ENCODE data around the gene CCDC80.

Gene CCDC80

GRCh38 chr3:112627419-112627818, 13.5 kb downstream of the CCDC80 start:
- Histone ChIP-seq H3K36me3 (ENCODE audit: control insufficient read depth, insufficient read depth, low read length) (no peaks in the 10 kb centered on the region), H3K4me1 (ENCODE audit: control insufficient read depth, insufficient read depth, low read length) (peaks cover 26% of the 10 kb centered on the region), H3K4me3 (ENCODE audit: low read depth, low read length) (no peak overlapping the region), H3K9me3 (ENCODE audit: control insufficient read depth, insufficient read depth, low read length) (no peaks in the 10 kb centered on the region), H3K27me3 (ENCODE audit: control insufficient read depth, insufficient read depth, low read length) (no peaks in the 10 kb centered on the region), H3K9ac (ENCODE audit: low read depth, low read length) (no peak overlapping the region)

GRCh38 chr3:112623717-112624116, 17.2 kb downstream of the CCDC80 start:
- Histone ChIP-seq H3K9me3 (ENCODE audit: control insufficient read depth, insufficient read depth, low read length) (no peaks in the 10 kb centered on the region), H3K9ac (ENCODE audit: low read depth, low read length) (no peak overlapping the region), H3K4me1 (ENCODE audit: control insufficient read depth, insufficient read depth, low read length) (peaks cover 11% of the 10 kb centered on the region), H3K36me3 (ENCODE audit: control insufficient read depth, insufficient read depth, low read length) (no peaks in the 10 kb centered on the region), H3K27me3 (ENCODE audit: control insufficient read depth, insufficient read depth, low read length) (no peaks in the 10 kb centered on the region), H3K4me3 (ENCODE audit: low read depth, low read length) (no peak overlapping the region)

GRCh38 chr3:112623213-112623612, 17.7 kb downstream of the CCDC80 start:
- H3K4me1 ChIP-seq (ENCODE audit: control insufficient read depth, insufficient read depth, low read length): peaks cover 11% of the 10 kb centered on the region
- no peaks in the 10 kb centered on the region for H3K36me3 ChIP-seq (ENCODE audit: control insufficient read depth, insufficient read depth, low read length)
- H3K4me3 ChIP-seq (ENCODE audit: low read depth, low read length): no peak overlapping the region
- H3K9me3 ChIP-seq (ENCODE audit: control insufficient read depth, insufficient read depth, low read length): no peaks in the 10 kb centered on the region
- no peaks in the 10 kb centered on the region for H3K27me3 ChIP-seq (ENCODE audit: control insufficient read depth, insufficient read depth, low read length)
- no peak overlapping the region for H3K9ac ChIP-seq (ENCODE audit: low read depth, low read length)

DNA sequence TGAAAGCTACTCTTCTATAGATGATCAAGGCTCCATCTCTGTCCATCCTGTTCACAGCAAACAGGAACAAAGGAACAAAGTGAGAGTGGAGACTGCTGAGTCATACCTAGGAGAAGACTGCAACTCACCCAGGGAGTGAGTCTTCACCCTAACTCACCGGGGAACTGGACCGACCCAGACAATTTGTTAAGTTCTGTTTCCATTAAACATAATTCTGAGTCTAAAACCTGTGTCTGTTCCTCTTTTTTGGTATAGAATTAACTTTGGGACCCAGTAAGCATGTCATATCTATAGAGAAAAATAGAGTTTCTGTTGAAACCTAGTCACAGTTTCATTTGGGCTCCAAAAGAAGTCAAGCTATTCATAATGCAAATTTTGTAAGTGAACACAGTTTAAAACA, 21.6 kb downstream of the CCDC80 start:
- Histone ChIP-seq H3K9ac (ENCODE audit: low read depth, low read length) (no peak overlapping the region), H3K36me3 (ENCODE audit: control insufficient read depth, insufficient read depth, low read length) (no peaks in the 10 kb centered on the region), H3K4me3 (ENCODE audit: low read depth, low read length) (no peak overlapping the region), H3K27me3 (ENCODE audit: control insufficient read depth, insufficient read depth, low read length) (no peaks in the 10 kb centered on the region), H3K9me3 (ENCODE audit: control insufficient read depth, insufficient read depth, low read length) (no peaks in the 10 kb centered on the region), H3K4me1 (ENCODE audit: control insufficient read depth, insufficient read depth, low read length) (peaks cover 26% of the 10 kb centered on the region)

- no peaks in the 10 kb centered on the region for H3K9me3 ChIP-seq (ENCODE audit: control insufficient read depth, insufficient read depth, low read length)
These were observed 23.7 kb downstream of the CCDC80 start for GRCh38 chr3:112617285-112617684.

DNA sequence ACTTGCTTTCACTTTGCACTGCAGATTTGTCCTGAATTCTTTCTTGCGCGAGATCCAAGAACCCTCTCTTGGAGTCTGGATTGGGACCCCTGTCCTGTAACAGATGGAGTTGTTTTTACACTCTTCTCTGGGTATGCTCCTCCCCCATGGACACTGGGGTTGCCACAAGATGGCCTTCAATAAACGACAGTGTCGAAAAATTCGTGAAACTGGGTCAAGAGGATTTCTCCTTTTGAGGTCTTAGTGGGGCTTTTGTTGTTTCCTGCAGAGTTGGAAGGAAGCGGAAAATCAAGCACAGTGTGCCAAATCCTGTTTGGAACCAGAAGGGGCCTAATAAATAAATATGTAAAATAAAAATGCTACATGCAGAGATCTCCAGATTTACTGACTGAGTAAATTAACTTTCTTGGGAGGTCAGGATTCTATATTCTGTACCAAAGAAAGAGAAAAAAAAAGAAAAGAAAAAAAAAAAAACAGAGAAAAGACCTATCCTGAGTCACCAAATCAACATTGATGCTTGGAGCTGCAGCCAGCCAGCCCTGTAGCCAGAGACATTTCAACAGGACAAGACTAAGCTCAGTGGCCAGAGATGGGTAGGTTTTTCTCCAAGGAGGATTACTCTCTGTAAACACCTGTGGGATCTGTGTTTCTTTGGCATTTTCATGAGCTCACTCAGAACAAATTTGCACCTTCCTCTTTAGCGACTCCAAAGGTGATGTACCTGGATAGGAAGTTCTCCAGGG, 24.8 kb downstream of the CCDC80 start:
- Histone ChIP-seq H3K9ac (ENCODE audit: low read depth, low read length) (no peak overlapping the region), H3K4me3 (ENCODE audit: low read depth, low read length) (no peak overlapping the region), H3K9me3 (ENCODE audit: control insufficient read depth, insufficient read depth, low read length) (no peaks in the 10 kb centered on the region), H3K4me1 (ENCODE audit: control insufficient read depth, insufficient read depth, low read length) (peaks cover 17% of the 10 kb centered on the region), H3K36me3 (ENCODE audit: control insufficient read depth, insufficient read depth, low read length) (no peaks in the 10 kb centered on the region), H3K27me3 (ENCODE audit: control insufficient read depth, insufficient read depth, low read length) (no peaks in the 10 kb centered on the region)

More at GRCh38 chr3:112617285-112617684, 23.7 kb downstream of the CCDC80 start:
- Histone ChIP-seq H3K4me3 (ENCODE audit: low read depth, low read length) (no peak overlapping the region), H3K9ac (ENCODE audit: low read depth, low read length) (no peak overlapping the region), H3K27me3 (ENCODE audit: control insufficient read depth, insufficient read depth, low read length) (no peaks in the 10 kb centered on the region), H3K4me1 (ENCODE audit: control insufficient read depth, insufficient read depth, low read length) (peaks cover 15% of the 10 kb centered on the region), H3K36me3 (ENCODE audit: control insufficient read depth, insufficient read depth, low read length) (no peaks in the 10 kb centered on the region)

GRCh38 chr3:112611752-112612515, 29.0 kb downstream of the CCDC80 start:
- H3K4me3 ChIP-seq (ENCODE audit: low read depth, low read length): no peak overlapping the region
- H3K27me3 ChIP-seq (ENCODE audit: control insufficient read depth, insufficient read depth, low read length): no peaks in the 10 kb centered on the region
- no peaks in the 10 kb centered on the region for H3K36me3 ChIP-seq (ENCODE audit: control insufficient read depth, insufficient read depth, low read length)
- peaks cover 17% of the 10 kb centered on the region for H3K4me1 ChIP-seq (ENCODE audit: control insufficient read depth, insufficient read depth, low read length)
- peak overlapping the region; percentile 24 for H3K9ac ChIP-seq (ENCODE audit: low read depth, low read length)
- no peaks in the 10 kb centered on the region for H3K9me3 ChIP-seq (ENCODE audit: control insufficient read depth, insufficient read depth, low read length)

GRCh38 chr3:112610121-112610520, 30.8 kb downstream of the CCDC80 start:
- Histone ChIP-seq H3K4me1 (ENCODE audit: control insufficient read depth, insufficient read depth, low read length) (peaks cover 3% of the 10 kb centered on the region), H3K4me3 (ENCODE audit: low read depth, low read length) (no peak overlapping the region), H3K27me3 (ENCODE audit: control insufficient read depth, insufficient read depth, low read length) (no peaks in the 10 kb centered on the region), H3K9me3 (ENCODE audit: control insufficient read depth, insufficient read depth, low read length) (no peaks in the 10 kb centered on the region), H3K36me3 (ENCODE audit: control insufficient read depth, insufficient read depth, low read length) (no peaks in the 10 kb centered on the region), H3K9ac (ENCODE audit: low read depth, low read length) (no peak overlapping the region)

- H3K9ac ChIP-seq (ENCODE audit: low read depth, low read length): no peak overlapping the region
- peaks cover 3% of the 10 kb centered on the region for H3K4me1 ChIP-seq (ENCODE audit: control insufficient read depth, insufficient read depth, low read length)
- H3K9me3 ChIP-seq (ENCODE audit: control insufficient read depth, insufficient read depth, low read length): no peaks in the 10 kb centered on the region
- no peaks in the 10 kb centered on the region for H3K27me3 ChIP-seq (ENCODE audit: control insufficient read depth, insufficient read depth, low read length)
- H3K4me3 ChIP-seq (ENCODE audit: low read depth, low read length): no peak overlapping the region
- no peaks in the 10 kb centered on the region for H3K36me3 ChIP-seq (ENCODE audit: control insufficient read depth, insufficient read depth, low read length)
These were observed 33.1 kb downstream of the CCDC80 start for GRCh38 chr3:112607863-112608262.

- no peak overlapping the region for H3K9ac ChIP-seq (ENCODE audit: low read depth, low read length)
- H3K9me3 ChIP-seq (ENCODE audit: control insufficient read depth, insufficient read depth, low read length): no peaks in the 10 kb centered on the region
- no peak overlapping the region for H3K4me3 ChIP-seq (ENCODE audit: low read depth, low read length)
- H3K4me1 ChIP-seq (ENCODE audit: control insufficient read depth, insufficient read depth, low read length): no peaks in the 10 kb centered on the region
- H3K36me3 ChIP-seq (ENCODE audit: control insufficient read depth, insufficient read depth, low read length): no peaks in the 10 kb centered on the region
- H3K27me3 ChIP-seq (ENCODE audit: control insufficient read depth, insufficient read depth, low read length): no peaks in the 10 kb centered on the region
These were observed 34.8 kb downstream of the CCDC80 start for GRCh38 chr3:112606098-112606497.

- Histone ChIP-seq H3K27me3 (ENCODE audit: control insufficient read depth, insufficient read depth, low read length) (no peaks in the 10 kb centered on the region), H3K9ac (ENCODE audit: low read depth, low read length) (no peak overlapping the region), H3K36me3 (ENCODE audit: control insufficient read depth, insufficient read depth, low read length) (no peaks in the 10 kb centered on the region), H3K9me3 (ENCODE audit: control insufficient read depth, insufficient read depth, low read length) (no peaks in the 10 kb centered on the region), H3K4me3 (ENCODE audit: low read depth, low read length) (no peak overlapping the region), H3K4me1 (ENCODE audit: control insufficient read depth, insufficient read depth, low read length) (no peaks in the 10 kb centered on the region)
These were observed 35.7 kb downstream of the CCDC80 start for GRCh38 chr3:112605285-112605684.

DNA sequence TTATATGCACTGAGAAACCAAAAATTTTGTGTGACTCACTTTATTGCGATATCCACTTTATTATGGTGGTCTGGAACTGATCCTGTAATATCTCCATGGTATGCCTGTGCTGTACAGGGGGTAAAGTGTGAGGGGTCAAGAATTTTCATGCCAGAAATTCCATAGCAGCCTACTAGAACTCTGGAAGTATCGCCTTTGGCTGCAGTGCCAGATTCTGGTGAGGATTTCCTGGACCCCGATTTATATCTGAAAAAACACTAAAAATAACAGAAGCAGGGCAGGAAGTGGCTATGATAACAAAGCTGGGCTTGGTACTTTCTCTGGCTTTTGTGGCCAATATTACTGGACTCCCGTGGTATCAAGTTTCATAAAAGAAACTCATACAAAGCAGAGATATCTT, 36.4 kb downstream of the CCDC80 start:
- no peaks in the 10 kb centered on the region for H3K36me3 ChIP-seq (ENCODE audit: control insufficient read depth, insufficient read depth, low read length)

More for the DNA sequence above, 36.4 kb downstream of the CCDC80 start:
- Histone ChIP-seq H3K27me3 (ENCODE audit: control insufficient read depth, insufficient read depth, low read length) (no peaks in the 10 kb centered on the region), H3K9me3 (ENCODE audit: control insufficient read depth, insufficient read depth, low read length) (no peaks in the 10 kb centered on the region), H3K4me1 (ENCODE audit: control insufficient read depth, insufficient read depth, low read length) (no peaks in the 10 kb centered on the region), H3K4me3 (ENCODE audit: low read depth, low read length) (no peak overlapping the region), H3K9ac (ENCODE audit: low read depth, low read length) (no peak overlapping the region)
